Measurements from ENCODE around the gene MEIKIN. TPM values are rescaled to one million over a fixed set of nuclear protein-coding genes. Genes with fewer than 3 reads are reported as not detected.

MEIKIN gene
- total RNA-seq, 1 donor from 2014 or later: not detected

DNA sequence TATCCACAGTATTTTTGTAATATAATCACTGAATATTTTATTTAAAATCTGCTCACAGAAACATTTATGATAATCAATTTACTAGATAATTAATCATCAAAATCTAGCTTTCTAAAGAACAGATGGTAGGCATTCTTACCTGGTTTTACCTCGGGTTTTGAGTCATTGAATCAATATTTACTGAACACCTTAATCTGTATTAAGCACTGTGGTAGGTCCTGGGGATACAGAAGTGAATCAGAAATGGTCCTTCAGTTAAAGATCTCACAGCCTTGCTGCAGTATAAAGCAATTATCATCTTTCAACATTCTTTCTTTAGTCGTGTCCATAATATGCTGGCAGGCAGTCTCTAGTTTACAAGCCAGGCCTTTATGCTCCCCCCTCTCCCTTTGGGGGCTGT, 2.0 kb upstream of the MEIKIN start:
- TF ChIP-seq, protein P1, sequence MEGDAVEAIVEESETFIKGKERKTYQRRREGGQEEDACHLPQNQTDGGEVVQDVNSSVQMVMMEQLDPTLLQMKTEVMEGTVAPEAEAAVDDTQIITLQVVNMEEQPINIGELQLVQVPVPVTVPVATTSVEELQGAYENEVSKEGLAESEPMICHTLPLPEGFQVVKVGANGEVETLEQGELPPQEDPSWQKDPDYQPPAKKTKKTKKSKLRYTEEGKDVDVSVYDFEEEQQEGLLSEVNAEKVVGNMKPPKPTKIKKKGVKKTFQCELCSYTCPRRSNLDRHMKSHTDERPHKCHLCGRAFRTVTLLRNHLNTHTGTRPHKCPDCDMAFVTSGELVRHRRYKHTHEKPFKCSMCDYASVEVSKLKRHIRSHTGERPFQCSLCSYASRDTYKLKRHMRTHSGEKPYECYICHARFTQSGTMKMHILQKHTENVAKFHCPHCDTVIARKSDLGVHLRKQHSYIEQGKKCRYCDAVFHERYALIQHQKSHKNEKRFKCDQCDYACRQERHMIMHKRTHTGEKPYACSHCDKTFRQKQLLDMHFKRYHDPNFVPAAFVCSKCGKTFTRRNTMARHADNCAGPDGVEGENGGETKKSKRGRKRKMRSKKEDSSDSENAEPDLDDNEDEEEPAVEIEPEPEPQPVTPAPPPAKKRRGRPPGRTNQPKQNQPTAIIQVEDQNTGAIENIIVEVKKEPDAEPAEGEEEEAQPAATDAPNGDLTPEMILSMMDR (IDR thresholded peaks at IDR 0.05; ENCODE audit: unreplicated experiment): no peak
- no peak for DNase-seq (ENCODE audit: low spot score)
- no peaks in the 10 kb centered on the region for H3K4me1 Mint-ChIP-seq (ENCODE audit: unreplicated experiment)
- H3K27ac Mint-ChIP-seq (ENCODE audit: unreplicated experiment): no peak overlapping the region
- H3K27me3 Mint-ChIP-seq (ENCODE audit: unreplicated experiment): peaks cover 1% of the 10 kb centered on the region
- no peak overlapping the region for H3K4me3 Mint-ChIP-seq (ENCODE audit: unreplicated experiment)
- no peaks in the 10 kb centered on the region for H3K36me3 Mint-ChIP-seq (ENCODE audit: low read depth, unreplicated experiment)
- H3K9me3 Mint-ChIP-seq (ENCODE audit: unreplicated experiment): no peaks in the 10 kb centered on the region

DNA sequence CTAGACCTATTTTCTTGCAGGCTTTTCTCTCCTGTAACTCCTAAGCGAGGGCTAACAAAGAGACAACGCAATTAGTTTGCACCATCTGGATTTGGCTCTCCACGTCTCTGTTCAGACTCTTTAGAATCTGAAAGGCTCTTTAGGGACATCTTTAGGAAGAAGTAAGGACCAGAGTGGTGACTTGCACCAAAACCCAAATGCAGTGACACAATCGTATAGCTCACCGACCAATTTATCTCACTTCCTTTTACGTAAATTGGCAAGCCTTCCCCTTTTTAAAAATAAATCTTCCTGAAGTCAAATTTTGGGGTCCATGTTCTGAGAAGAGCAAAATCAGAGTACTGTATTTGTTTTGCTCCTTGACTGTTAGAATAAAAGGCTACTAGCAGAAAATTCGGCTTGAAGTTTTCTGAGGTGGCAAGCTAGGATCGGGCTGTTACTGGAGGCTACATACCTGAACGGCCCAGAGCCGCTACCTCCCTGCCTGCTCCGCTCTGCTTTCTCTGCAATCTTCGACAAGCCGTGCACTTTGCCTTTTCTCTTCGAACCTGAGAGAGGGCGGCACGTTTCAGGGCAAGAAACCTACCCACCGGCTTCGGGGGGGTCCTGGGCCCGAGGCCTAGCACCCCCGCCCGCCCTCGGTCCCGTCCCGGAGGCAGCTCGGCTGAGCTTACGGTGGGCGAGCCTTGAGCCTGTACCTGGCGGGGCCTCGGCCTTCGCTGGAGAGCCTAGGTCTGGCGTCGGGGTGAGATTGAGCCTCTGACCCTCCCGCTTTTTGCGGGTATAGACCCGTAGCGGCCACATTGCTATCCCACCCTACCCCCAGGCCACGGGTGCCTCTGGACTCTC, 537 bp downstream of the MEIKIN start:
- DNase-seq (ENCODE audit: low spot score): no peak
- TF ChIP-seq, protein P1 (IDR thresholded peaks at IDR 0.05; ENCODE audit: unreplicated experiment): no peak
- H3K4me3 Mint-ChIP-seq (ENCODE audit: unreplicated experiment): no peak overlapping the region
- no peak overlapping the region for H3K27ac Mint-ChIP-seq (ENCODE audit: unreplicated experiment)
- peaks cover under 1% of the 10 kb centered on the region for H3K4me1 Mint-ChIP-seq (ENCODE audit: unreplicated experiment)
- no peaks in the 10 kb centered on the region for H3K36me3 Mint-ChIP-seq (ENCODE audit: low read depth, unreplicated experiment)
- peaks cover 1% of the 10 kb centered on the region for H3K27me3 Mint-ChIP-seq (ENCODE audit: unreplicated experiment)
- no peaks in the 10 kb centered on the region for H3K9me3 Mint-ChIP-seq (ENCODE audit: unreplicated experiment)

DNA sequence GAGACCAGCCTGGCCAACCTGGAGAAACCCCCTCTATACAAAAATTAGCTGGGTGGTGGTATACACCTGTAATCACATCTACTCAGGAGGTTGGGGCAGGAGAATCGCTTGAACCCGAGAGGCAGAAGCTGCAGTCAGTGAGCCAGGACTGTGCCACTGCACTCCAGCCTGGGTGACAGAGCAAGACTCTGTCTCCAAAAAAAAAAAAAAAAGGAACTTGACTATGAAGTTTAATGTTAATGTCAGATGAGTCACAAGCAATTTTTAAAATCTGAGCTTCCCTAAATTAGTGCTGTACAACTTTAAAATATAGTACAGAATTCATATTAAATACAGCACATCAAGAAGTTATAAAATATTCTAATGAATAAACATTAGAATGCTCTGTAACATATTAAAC, 1.5 kb downstream of the MEIKIN start:
- DNase-seq (ENCODE audit: low spot score): no peak
- Mint-ChIP-seq H3K36me3 (ENCODE audit: low read depth, unreplicated experiment) (no peaks in the 10 kb centered on the region), H3K4me3 (ENCODE audit: unreplicated experiment) (no peak overlapping the region), H3K4me1 (ENCODE audit: unreplicated experiment) (peaks cover 2% of the 10 kb centered on the region), H3K9me3 (ENCODE audit: unreplicated experiment) (no peaks in the 10 kb centered on the region), H3K27me3 (ENCODE audit: unreplicated experiment) (peaks cover 1% of the 10 kb centered on the region), H3K27ac (ENCODE audit: unreplicated experiment) (no peak overlapping the region)
- TF ChIP-seq, protein P1 (IDR thresholded peaks at IDR 0.05; ENCODE audit: unreplicated experiment): no peak

DNA sequence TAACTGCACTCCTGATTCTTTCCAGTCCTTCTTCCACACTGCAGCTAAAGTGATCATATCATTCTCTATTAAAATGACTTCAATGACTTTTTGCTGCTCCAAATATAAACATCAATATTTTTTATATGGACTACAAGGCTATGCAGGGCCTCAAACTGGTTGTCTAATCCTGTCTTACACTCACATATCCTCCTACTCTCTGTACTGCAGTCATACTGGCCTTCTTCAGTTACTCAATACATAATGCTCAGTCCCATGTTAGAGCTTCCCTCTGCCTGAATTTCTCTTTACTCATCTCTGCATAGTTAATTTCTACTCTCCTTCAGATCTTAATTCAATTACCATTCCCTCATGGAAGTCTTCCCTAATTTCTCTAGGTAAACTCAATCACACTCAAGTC, 3.4 kb downstream of the MEIKIN start:
- Mint-ChIP-seq H3K27me3 (ENCODE audit: unreplicated experiment) (peaks cover 1% of the 10 kb centered on the region), H3K4me3 (ENCODE audit: unreplicated experiment) (no peak overlapping the region), H3K36me3 (ENCODE audit: low read depth, unreplicated experiment) (no peaks in the 10 kb centered on the region), H3K9me3 (ENCODE audit: unreplicated experiment) (no peaks in the 10 kb centered on the region), H3K27ac (ENCODE audit: unreplicated experiment) (no peak overlapping the region), H3K4me1 (ENCODE audit: unreplicated experiment) (peaks cover 5% of the 10 kb centered on the region)
- DNase-seq (ENCODE audit: low spot score): no peak
- TF ChIP-seq, protein P1 (IDR thresholded peaks at IDR 0.05; ENCODE audit: unreplicated experiment): no peak

DNA sequence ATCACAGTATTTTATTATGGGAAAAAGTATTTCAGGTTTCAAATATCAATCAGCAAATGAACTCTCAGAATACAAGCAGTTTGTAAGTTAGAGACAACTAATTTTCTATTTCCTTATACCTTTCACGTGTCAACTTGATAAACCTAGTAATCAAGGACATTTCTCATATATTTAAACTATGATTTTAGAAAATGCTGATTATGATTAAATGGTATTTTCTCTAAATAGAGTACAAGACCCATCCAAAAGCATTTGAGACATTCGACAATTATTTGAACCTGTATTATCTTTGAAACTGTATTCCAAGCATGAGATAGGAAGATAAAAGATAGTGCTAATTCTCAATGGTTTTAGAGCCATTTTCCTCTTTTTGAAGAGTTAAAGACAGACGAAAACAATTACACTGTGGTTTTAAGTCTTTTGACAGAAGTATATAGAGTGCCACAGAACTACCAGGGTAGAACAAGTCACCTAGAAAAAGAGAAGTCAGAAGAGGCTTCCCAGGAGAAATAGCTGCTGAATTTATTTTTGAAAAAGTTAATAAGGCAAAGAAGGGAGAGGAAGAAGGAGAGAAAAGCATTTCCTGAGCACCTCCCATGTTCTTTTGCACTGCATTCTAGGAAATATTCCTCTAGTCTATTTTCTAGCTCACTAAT, 5.6 kb downstream of the MEIKIN start:
- TF ChIP-seq, protein P1 (IDR thresholded peaks at IDR 0.05; ENCODE audit: unreplicated experiment): no peak
- Mint-ChIP-seq H3K9me3 (ENCODE audit: unreplicated experiment) (no peaks in the 10 kb centered on the region), H3K36me3 (ENCODE audit: low read depth, unreplicated experiment) (no peaks in the 10 kb centered on the region), H3K4me1 (ENCODE audit: unreplicated experiment) (peaks cover 8% of the 10 kb centered on the region), H3K4me3 (ENCODE audit: unreplicated experiment) (no peak overlapping the region), H3K27me3 (ENCODE audit: unreplicated experiment) (no peaks in the 10 kb centered on the region), H3K27ac (ENCODE audit: unreplicated experiment) (no peak overlapping the region)
- DNase-seq (ENCODE audit: low spot score): no peak
